Tibial nerve (tissue), 4 donors: Measurements from ENCODE around the gene CHST15. TPM values are rescaled to one million over a fixed set of nuclear protein-coding genes. Genes with fewer than 3 reads are reported as not detected.

Experiments used
- DNase-seq, 2 donors: peaks; one replicate each; pipeline ENCODE4 v3.0.0-alpha.2; 2019; ENCODE audit warnings: low spot score in 2 of 2
- H3K27ac ChIP-seq, 4 donors: fragments of 200-600 bp; sonication (generic) in 3 of 4; one replicate each; pipeline ENCODE4 v1.5.1; 2017 to 2019; ENCODE audit warnings: mild to moderate bottlenecking in 1 of 4
- H3K27me3 ChIP-seq, 2 donors: fragments of 200-600 bp; sonication (generic) in 1 of 2; one replicate each; pipeline versions ENCODE4 v1.5.1 to v1.6.0; 2017 to 2019
- H3K36me3 ChIP-seq, 3 donors: fragments of 200-600 bp; sonication (generic); one replicate each; pipeline ENCODE4 v1.5.1; 2018 to 2019
- H3K4me1 ChIP-seq, 4 donors: fragments of 200-600 bp; sonication (generic) in 3 of 4; one replicate each; pipeline ENCODE4 v1.5.1; 2017 to 2019
- H3K4me3 ChIP-seq, 4 donors: fragments of 200-600 bp; sonication (generic) in 3 of 4; one replicate each; pipeline ENCODE4 v1.5.1; 2017 to 2019; ENCODE audit warnings: mild to moderate bottlenecking in 1 of 4, moderate library complexity in 1 of 4
- H3K9me3 ChIP-seq, 4 donors: fragments of 200-600 bp; sonication (generic) in 3 of 4; one replicate each; pipeline ENCODE4 v1.5.1; 2017 to 2019
- CTCF ChIP-seq, 5 experiments: fragments of 200-600 bp in 3 of 5; fragments of 450-650 bp in 2 of 5; sonication (generic) in 3 of 5; IDR thresholded peaks; one replicate each; pipeline ENCODE4 v1.5.1; 2016 to 2019; ENCODE audit warnings: antibody characterized with exemption in 5 of 5, mild to moderate bottlenecking in 3 of 5, moderate library complexity in 2 of 5
- EP300 ChIP-seq, 2 donors: sonication (generic); formaldehyde crosslinking; IDR thresholded peaks; one replicate each; pipeline ENCODE4 v1.6.1; 2017; ENCODE audit warnings: antibody characterized with exemption in 2 of 2, mild to moderate bottlenecking in 1 of 2
- POLR2A ChIP-seq, 2 donors: fragments of 450-650 bp; IDR thresholded peaks; one replicate each; pipeline ENCODE4 v1.6.1; 2017; ENCODE audit warnings: antibody characterized with exemption in 2 of 2, mild to moderate bottlenecking in 2 of 2, moderate library complexity in 2 of 2
- WGBS, 2 donors: methylation state at CpG; one replicate each; pipeline ENCODE4 v1.1.5; 2018; 5-methylcytosine and 5-hydroxymethylcytosine counted together
- total RNA-seq, 4 donors: library from RNA; depleted of rRNA; stranded (reverse); fragments of >200 nt; gene quantifications; one replicate each; pipeline ENCODE4 v1.1.0, GENCODE V29; 2016

The CHST15 gene
- total RNA-seq, 4 donors from 2014 or later, result 29.8 to 45.6 (median 34.3) TPM

GRCh38 chr10:124005991-124006392 is 87.4 kb downstream of the CHST15 start:
- Histone ChIP-seq H3K9me3 (no peaks in the 10 kb centered on the region), H3K4me1 (peaks cover 0 to 24% (median 0%) of the 10 kb centered on the region in 4 donors), H3K27me3 (no peaks in the 10 kb centered on the region), H3K4me3 (no peak overlapping the region), H3K36me3 (peaks cover 0 to 31% (median 0%) of the 10 kb centered on the region in 3 donors), H3K27ac (no peak overlapping the region)
- TF ChIP-seq POLR2A (IDR thresholded peaks at IDR 0.05) (no peak), EP300 (IDR thresholded peaks at IDR 0.05) (no peak), CTCF (IDR thresholded peaks at IDR 0.05) (no peak)
- 54 to 60% methylated on average over 12 of the region's 12 CpGs for WGBS, 2 donors
- DNase-seq, result no peak

GRCh38 chr10:124005091-124005490 is 88.3 kb downstream of the CHST15 start:
- H3K27me3 ChIP-seq, result no peaks in the 10 kb centered on the region
- no peak overlapping the region for H3K27ac ChIP-seq
- WGBS, 2 donors, result 82 to 94% methylated on average over 10 of the region's 10 CpGs
- H3K4me3 ChIP-seq, result no peak overlapping the region
- TF ChIP-seq EP300 (IDR thresholded peaks at IDR 0.05) (no peak), CTCF (IDR thresholded peaks at IDR 0.05) (no peak), POLR2A (IDR thresholded peaks at IDR 0.05) (no peak)
- no peak for DNase-seq
- peaks cover 0 to 22% (median 0%) of the 10 kb centered on the region in 3 donors for H3K36me3 ChIP-seq
- H3K4me1 ChIP-seq, result peaks cover 0 to 23% (median 0%) of the 10 kb centered on the region in 4 donors
- H3K9me3 ChIP-seq, result no peaks in the 10 kb centered on the region

- H3K27me3 ChIP-seq, result no peaks in the 10 kb centered on the region
- H3K9me3 ChIP-seq, result no peaks in the 10 kb centered on the region
- H3K4me1 ChIP-seq, result peaks cover 0 to 19% (median 0%) of the 10 kb centered on the region in 4 donors
- TF ChIP-seq CTCF (IDR thresholded peaks at IDR 0.05), result no peak
- TF ChIP-seq EP300 (IDR thresholded peaks at IDR 0.05), result no peak
- TF ChIP-seq POLR2A (IDR thresholded peaks at IDR 0.05), result no peak
- 79 to 93% methylated on average over 2 of the region's 2 CpGs for WGBS, 2 donors
- DNase-seq, result no peak
- no peak overlapping the region for H3K27ac ChIP-seq
- H3K36me3 ChIP-seq, result peaks cover 0 to 18% (median 0%) of the 10 kb centered on the region in 3 donors
- H3K4me3 ChIP-seq, result no peak overlapping the region
These were observed 88.8 kb downstream of the CHST15 start for GRCh38 chr10:124004663-124005004.

- H3K9me3 ChIP-seq, result no peaks in the 10 kb centered on the region
- 70 to 72% methylated on average over 6 to 11 of the region's 11 CpGs for WGBS, 2 donors
- no peaks in the 10 kb centered on the region for H3K27me3 ChIP-seq
- TF ChIP-seq POLR2A (IDR thresholded peaks at IDR 0.05) (no peak), CTCF (IDR thresholded peaks at IDR 0.05) (no peak), EP300 (IDR thresholded peaks at IDR 0.05) (no peak)
- no peak overlapping the region for H3K4me3 ChIP-seq
- peaks cover 0 to 15% (median 0%) of the 10 kb centered on the region in 3 donors for H3K36me3 ChIP-seq
- H3K27ac ChIP-seq, result no peak overlapping the region
- peaks cover 0 to 16% (median 0%) of the 10 kb centered on the region in 4 donors for H3K4me1 ChIP-seq
- no peak for DNase-seq
These were observed 89.3 kb downstream of the CHST15 start for GRCh38 chr10:124003871-124004662.

- Histone ChIP-seq H3K27me3 (no peaks in the 10 kb centered on the region), H3K4me1 (peaks cover 0 to 18% (median 0%) of the 10 kb centered on the region in 4 donors), H3K27ac (no peak overlapping the region), H3K4me3 (no peak overlapping the region), H3K9me3 (no peaks in the 10 kb centered on the region), H3K36me3 (peaks cover 0 to 9% (median 0%) of the 10 kb centered on the region in 3 donors)
- WGBS, 2 donors, result 90 to 92% methylated on average over 3 to 4 of the region's 4 CpGs
- DNase-seq, result no peak
- TF ChIP-seq CTCF (IDR thresholded peaks at IDR 0.05), result no peak
- TF ChIP-seq EP300 (IDR thresholded peaks at IDR 0.05), result no peak
- TF ChIP-seq POLR2A (IDR thresholded peaks at IDR 0.05), result no peak
These were observed 89.9 kb downstream of the CHST15 start for GRCh38 chr10:124003481-124003870.
